Endothelial cell of umbilical vein (primary cell): ENCODE results near the gene NPFFR1. TPM values are rescaled to one million over a fixed set of nuclear protein-coding genes. Genes with fewer than 3 reads are reported as not detected.

Source experiments
- BruUV-seq: library from RNA; stranded (reverse); fragments of 400-500 nt; replicated peaks from 2 replicates; lab custom pipeline; 2021; lab: Mats Ljungman, UMichigan
- CTCF ChIA-PET: fragments of 300-600, 350-600 bp; sonication (Branson Sonifier 250); formaldehyde crosslinking; loops from one replicate; lab custom pipeline; 2021; ENCODE audit warnings: antibody characterized with exemption, inconsistent platforms; lab: Charles Lee
- POLR2A ChIA-PET: fragments of 300-600, 350-600 bp; sonication (Branson Sonifier 250); formaldehyde crosslinking; loops from one replicate; lab custom pipeline; 2021; ENCODE audit warnings: antibody characterized with exemption, inconsistent platforms; lab: Charles Lee
- DNase-seq: peaks from one replicate; pipeline ENCODE4 v3.0.0-alpha.2; 2011; ENCODE audit warnings: low read depth, low spot score
- FAIRE-seq: peaks from 2 replicates; lab custom pipeline; 2011; peaks lifted over from hg19 to GRCh38; lab: Jason Lieb, UNC
- H2AFZ ChIP-seq: 2 replicates; pipeline ENCODE4 v1.6.0; 2012; ENCODE audit warnings: low read depth, low read length, control low read depth, inconsistent platforms
- H3K27ac ChIP-seq: 2 replicates; pipeline ENCODE4 v1.5.1; 2011; ENCODE audit warnings: low read depth, mild to moderate bottlenecking, control low read depth, low read length, moderate library complexity; ENCODE audit not compliant: insufficient read depth
- H3K27me3 ChIP-seq, 2 experiments: 2 replicates each; pipeline versions ENCODE4 v1.6.0 to v1.6.1; 2011; ENCODE audit warnings: low read length in 2 of 2, mixed read lengths in 1 of 2; ENCODE audit not compliant: control insufficient read depth in 2 of 2, insufficient read depth in 2 of 2
- H3K36me3 ChIP-seq, 2 experiments: 2 replicates in 1 of 2; 3 replicates in 1 of 2; pipeline ENCODE4 v1.5.1; 2011; ENCODE audit warnings: low read length in 2 of 2, mild to moderate bottlenecking in 1 of 2, moderate library complexity in 1 of 2; ENCODE audit not compliant: control insufficient read depth in 2 of 2, insufficient read depth in 2 of 2; ENCODE audit errors: extremely low read depth in 1 of 2
- H3K4me1 ChIP-seq: 3 replicates; pipeline ENCODE4 v1.5.1; 2011; ENCODE audit warnings: mild to moderate bottlenecking, low read length; ENCODE audit not compliant: control insufficient read depth, insufficient read depth; ENCODE audit errors: extremely low read depth
- H3K4me2 ChIP-seq: 2 replicates; pipeline ENCODE4 v1.6.1; 2011; ENCODE audit warnings: low read length, control low read depth, mixed read lengths; ENCODE audit not compliant: insufficient read depth
- H3K4me3 ChIP-seq, 3 experiments: fragments of 200-600 bp in 1 of 3; sonication (generic), shearing (Covaris generic) in 1 of 3; replicated peaks in 1 of 3; 2 replicates each; pipeline ENCODE4 v1.5.1; 2011 to 2016; ENCODE audit warnings: control low read depth in 3 of 3, low read length in 3 of 3, mild to moderate bottlenecking in 2 of 3, inconsistent platforms in 1 of 3, low read depth in 1 of 3, moderate library complexity in 1 of 3; ENCODE audit not compliant: insufficient read depth in 1 of 3
- H3K79me2 ChIP-seq: 2 replicates; pipeline ENCODE4 v1.6.0; 2012; ENCODE audit warnings: low read length, inconsistent platforms; ENCODE audit not compliant: control insufficient read depth, insufficient read depth
- H3K9ac ChIP-seq: replicated peaks from 2 replicates; pipeline ENCODE3; 2011; ENCODE audit warnings: low read length, control low read depth; ENCODE audit not compliant: insufficient read depth; ENCODE audit errors: extremely low read depth
- H3K9me1 ChIP-seq: replicated peaks from 3 replicates; pipeline ENCODE4 v1.6.0; 2011; ENCODE audit warnings: mild to moderate bottlenecking, low read length; ENCODE audit not compliant: control insufficient read depth, insufficient read depth; ENCODE audit errors: extremely low read depth
- H3K9me3 ChIP-seq: replicated peaks from 2 replicates; pipeline ENCODE4 v1.5.1; 2012; ENCODE audit warnings: low read length, inconsistent platforms; ENCODE audit not compliant: control insufficient read depth, insufficient read depth
- H4K20me1 ChIP-seq: replicated peaks from 2 replicates; pipeline ENCODE3; 2011; ENCODE audit warnings: mild to moderate bottlenecking, low read length; ENCODE audit not compliant: control insufficient read depth, insufficient read depth; ENCODE audit errors: extremely low read depth
- EZH2 ChIP-seq: IDR thresholded peaks from 2 replicates; pipeline ENCODE4 v1.6.1; 2012; ENCODE audit warnings: borderline replicate concordance, low read depth, mild to moderate bottlenecking, moderate library complexity, low read length, inconsistent platforms; ENCODE audit not compliant: severe bottlenecking
- FOS ChIP-seq: IDR thresholded peaks from 2 replicates; pipeline ENCODE4 v1.6.1; 2011; ENCODE audit warnings: mild to moderate bottlenecking, low read length, moderate library complexity, borderline replicate concordance; ENCODE audit not compliant: insufficient read depth
- GATA2 ChIP-seq: IDR thresholded peaks from 2 replicates; pipeline ENCODE4 v1.7.0; 2011; ENCODE audit warnings: low read depth, mild to moderate bottlenecking, moderate library complexity, mixed read lengths, low read length; ENCODE audit not compliant: insufficient read length, insufficient read depth
- MAX ChIP-seq: IDR thresholded peaks from 2 replicates; pipeline ENCODE4 v1.6.1; 2011; ENCODE audit not compliant: insufficient read depth, insufficient read length
- MYC ChIP-seq: IDR thresholded peaks from one replicate; pipeline ENCODE4 v1.6.1; 2011; ENCODE audit warnings: mild to moderate bottlenecking, low read depth, low read length
- POLR2A ChIP-seq: IDR thresholded peaks from 2 replicates; pipeline ENCODE4 v1.6.1; 2012; ENCODE audit warnings: low read depth, mild to moderate bottlenecking, control low read depth, low read length
- POLR2AphosphoS5 ChIP-seq: IDR thresholded peaks from 2 replicates; pipeline ENCODE4 v1.6.1; 2012; ENCODE audit warnings: low read depth, mild to moderate bottlenecking, control low read depth, low read length, moderate library complexity; ENCODE audit not compliant: insufficient read depth
- dilution Hi-C: fragments of 300-500 bp; cut with MboI; formaldehyde crosslinking; loops from one replicate; pipeline ENCODE4 v1.15.0; 2019; ENCODE audit warnings: low sequenced_read_pairs; ENCODE audit not compliant: extremely low pct_ligation_motif_present
- intact Hi-C: fragments of 100-400 bp; cut with micrococcal nuclease; formaldehyde crosslinking; loops from one replicate; pipeline ENCODE4 v1.10.0; 2022
- polyA plus RNA-seq, 4 experiments: library from polyadenylated mRNA; depleted of rRNA in 3 of 4; stranded (reverse) in 3 of 4; unstranded in 1 of 4; fragments of >200 nt; gene quantifications; 2 replicates each; pipeline versions ENCODE4 v1.2.1 to v1.2.3, GENCODE V29; 2011 to 2012; ENCODE audit warnings: missing spikeins in 1 of 4
- total RNA-seq: library from RNA; stranded (reverse); gene quantifications from 2 replicates; pipeline ENCODE4 v1.2.3, GENCODE V29; 2021

The NPFFR1 gene
- total and polyA plus RNA-seq, 2 donors (not counting 3 experiments of a cell fraction or from before 2014, with no cell fraction given): not detected

- TF ChIP-seq POLR2A (no peak), EZH2 (no peak), GATA2 (no peak), POLR2AphosphoS5 (no peak), FOS (no peak), MYC (no peak), MAX (no peak)
- Histone ChIP-seq H2AFZ (no peak overlapping the region), H3K9ac (no peak overlapping the region), H3K4me1 (peaks cover 2% of the 10 kb centered on the region), H3K9me3 (no peaks in the 10 kb centered on the region), H3K27ac (no peak overlapping the region), H3K4me2 (no peak overlapping the region), H3K79me2 (no peaks in the 10 kb centered on the region), H3K27me3 (peaks cover 8 to 13% of the 10 kb centered on the region in 2 experiments), H4K20me1 (no peaks in the 10 kb centered on the region), H3K9me1 (no peaks in the 10 kb centered on the region), H3K36me3 (no peaks in the 10 kb centered on the region), H3K4me3 (no peak overlapping the region)
- no peak for DNase-seq
- intact Hi-C loops (no loop called here), dilution Hi-C loops (no loop called here)
- POLR2A ChIA-PET: no interaction called here
- no peak for FAIRE-seq
- BruUV-seq: no TSS peak
- CTCF ChIA-PET: interaction anchor here (0.7 to 3.3 kb wide), 7 partner anchors 15 to 119 kb away, joined by 3 to 28 read pairs (median 4); no protein-coding TSS in a partner anchor
Observed at GRCh38 chr10:70268376-70268775, 15.4 kb downstream of the NPFFR1 start.
